Activated T-helper 1 cell treated with anti-CD3 and anti-CD28 coated beads, Interleukin-12 subunit alpha, Interleukin-12 subunit beta, Interleukin-2, Interleukin-4 antibody, amounts not matched to agents 30 ng/mL and 10 ng/mL and 1 ng/mL, durations not matched to agents 14 hours and 24 hours and 36 hours (primary cell): ENCODE data around the gene NOPCHAP1. TPM values are rescaled to one million over a fixed set of nuclear protein-coding genes. Genes with fewer than 3 reads are reported as not detected.
"Not testable (repeated sequence)": the region's sequence is repeated elsewhere in the genome, so short reads cannot be mapped to it uniquely, and the experiment has no call there.

Experiments
- DNase-seq: peaks from one replicate; pipeline ENCODE4 v3.0.0; 2021; ENCODE audit warnings: low spot score
- H3K27ac Mint-ChIP-seq: one replicate; pipeline ENCODE4 v1.8.0; 2021; ENCODE audit warnings: mild to moderate bottlenecking, mixed read lengths
- H3K27me3 Mint-ChIP-seq: one replicate; pipeline ENCODE4 v1.8.0; 2022; ENCODE audit warnings: mild to moderate bottlenecking, moderate library complexity, mixed read lengths; ENCODE audit not compliant: insufficient read depth
- H3K36me3 Mint-ChIP-seq: one replicate; pipeline ENCODE4 v1.8.0; 2021; ENCODE audit warnings: low read depth, mixed read lengths
- H3K4me1 Mint-ChIP-seq: one replicate; pipeline ENCODE4 v1.8.0; 2021; ENCODE audit warnings: low read depth, mixed read lengths
- H3K4me3 Mint-ChIP-seq: one replicate; pipeline ENCODE4 v1.8.0; 2021; ENCODE audit warnings: mild to moderate bottlenecking, moderate library complexity, mixed read lengths
- H3K9me3 Mint-ChIP-seq: one replicate; pipeline ENCODE4 v1.8.0; 2021; ENCODE audit warnings: mixed read lengths
- intact Hi-C: fragments of 100-400 bp; cut with micrococcal nuclease; formaldehyde crosslinking; loops from one replicate; pipeline ENCODE4 v1.15.1; 2024
- total RNA-seq: library from RNA; stranded (reverse); gene quantifications from 2 replicates; pipeline ENCODE4 v1.2.3, GENCODE V29; 2022

NOPCHAP1 gene
- total RNA-seq, 1 donor from 2014 or later, result 28.0 TPM

- DNase-seq, result no peak
- Mint-ChIP-seq H3K36me3 (no peaks in the 10 kb centered on the region), H3K27ac (no peak overlapping the region), H3K4me3 (no peak overlapping the region), H3K27me3 (peaks cover 15% of the 10 kb centered on the region), H3K9me3 (no peaks in the 10 kb centered on the region), H3K4me1 (no peaks in the 10 kb centered on the region)
- intact Hi-C loops, result no loop called here
Observed at GRCh38 chr12:104973250-104973649, 12.9 kb upstream of the NOPCHAP1 start.

- Mint-ChIP-seq H3K9me3 (no peaks in the 10 kb centered on the region), H3K36me3 (no peaks in the 10 kb centered on the region), H3K27ac (no peak overlapping the region), H3K4me3 (no peak overlapping the region), H3K27me3 (peaks cover 12% of the 10 kb centered on the region), H3K4me1 (no peaks in the 10 kb centered on the region)
- intact Hi-C loops, result no loop called here
- DNase-seq, result no peak
Observed at GRCh38 chr12:104974626-104975290, 11.4 kb upstream of the NOPCHAP1 start.

GRCh38 chr12:104975587-104976343, 10.4 kb upstream of the NOPCHAP1 start:
- Mint-ChIP-seq H3K36me3 (no peaks in the 10 kb centered on the region), H3K4me1 (no peaks in the 10 kb centered on the region), H3K27me3 (peaks cover 17% of the 10 kb centered on the region), H3K9me3 (no peaks in the 10 kb centered on the region), H3K4me3 (no peak overlapping the region), H3K27ac (no peak overlapping the region)
- no peak for DNase-seq
- intact Hi-C loops, result no loop called here

- Mint-ChIP-seq H3K4me1 (no peaks in the 10 kb centered on the region), H3K4me3 (no peak overlapping the region), H3K27ac (no peak overlapping the region), H3K9me3 (no peaks in the 10 kb centered on the region), H3K27me3 (peaks cover 24% of the 10 kb centered on the region), H3K36me3 (no peaks in the 10 kb centered on the region)
- intact Hi-C loops, result no loop called here
- DNase-seq, result no peak
Observed at GRCh38 chr12:104976703-104977102, 9.4 kb upstream of the NOPCHAP1 start.

- H3K27ac Mint-ChIP-seq, DNase-seq, H3K4me1 Mint-ChIP-seq, H3K9me3 Mint-ChIP-seq, H3K36me3 Mint-ChIP-seq, H3K4me3 Mint-ChIP-seq, intact Hi-C loops: not testable (repeated sequence)
- H3K27me3 Mint-ChIP-seq, result peaks cover 24% of the 10 kb centered on the region
Observed at GRCh38 chr12:104977688-104978087, 8.4 kb upstream of the NOPCHAP1 start.

- Mint-ChIP-seq H3K27me3 (peaks cover 11% of the 10 kb centered on the region), H3K4me3 (peak overlapping the region; percentile 79), H3K9me3 (peaks cover 4% of the 10 kb centered on the region), H3K4me1 (peaks cover 35% of the 10 kb centered on the region), H3K36me3 (peaks cover 23% of the 10 kb centered on the region), H3K27ac (peak overlapping the region; percentile 11)
- DNase-seq, result no peak
- intact Hi-C loops, result loop anchor here (5.0 kb wide), 3 partner anchors 47 to 303 kb away; no protein-coding TSS in a partner anchor
Observed at GRCh38 chr12:104985206-104985605, 910 bp upstream of the NOPCHAP1 start.

GRCh38 chr12:104990950-104991349, 4.8 kb downstream of the NOPCHAP1 start:
- H3K36me3 Mint-ChIP-seq, result peaks cover 62% of the 10 kb centered on the region
- DNase-seq, result no peak
- H3K4me1 Mint-ChIP-seq, result peaks cover 36% of the 10 kb centered on the region
- no peak overlapping the region for H3K4me3 Mint-ChIP-seq
- intact Hi-C loops, result no loop called here
- peaks cover 4% of the 10 kb centered on the region for H3K9me3 Mint-ChIP-seq
- no peak overlapping the region for H3K27ac Mint-ChIP-seq
- H3K27me3 Mint-ChIP-seq, result no peaks in the 10 kb centered on the region

- H3K4me1 Mint-ChIP-seq, result peaks cover 33% of the 10 kb centered on the region
- no peaks in the 10 kb centered on the region for H3K27me3 Mint-ChIP-seq
- intact Hi-C loops, result no loop called here
- H3K4me3 Mint-ChIP-seq, result no peak overlapping the region
- no peak for DNase-seq
- peaks cover 65% of the 10 kb centered on the region for H3K36me3 Mint-ChIP-seq
- H3K9me3 Mint-ChIP-seq, result peaks cover 4% of the 10 kb centered on the region
- H3K27ac Mint-ChIP-seq, result no peak overlapping the region
Observed at GRCh38 chr12:104991565-104992128, 5.5 kb downstream of the NOPCHAP1 start.

- peaks cover 4% of the 10 kb centered on the region for H3K9me3 Mint-ChIP-seq
- no peak overlapping the region for H3K4me3 Mint-ChIP-seq
- peaks cover 75% of the 10 kb centered on the region for H3K36me3 Mint-ChIP-seq
- H3K27me3 Mint-ChIP-seq, result no peaks in the 10 kb centered on the region
- H3K27ac Mint-ChIP-seq, result no peak overlapping the region
- no peak for DNase-seq
- H3K4me1 Mint-ChIP-seq, result peaks cover 17% of the 10 kb centered on the region
- intact Hi-C loops, result no loop called here
Observed at GRCh38 chr12:104994336-104994735, 8.2 kb downstream of the NOPCHAP1 start.

GRCh38 chr12:104997541-104997940, 11.4 kb downstream of the NOPCHAP1 start:
- H3K4me3 Mint-ChIP-seq, result no peak overlapping the region
- H3K27ac Mint-ChIP-seq, result no peak overlapping the region
- no peaks in the 10 kb centered on the region for H3K27me3 Mint-ChIP-seq
- intact Hi-C loops, result no loop called here
- H3K9me3 Mint-ChIP-seq, result peaks cover 24% of the 10 kb centered on the region
- peaks cover 79% of the 10 kb centered on the region for H3K36me3 Mint-ChIP-seq
- DNase-seq, result no peak
- H3K4me1 Mint-ChIP-seq, result no peaks in the 10 kb centered on the region

GRCh38 chr12:104998423-104999346, 12.6 kb downstream of the NOPCHAP1 start:
- Mint-ChIP-seq H3K27me3 (no peaks in the 10 kb centered on the region), H3K4me1 (no peaks in the 10 kb centered on the region), H3K27ac (no peak overlapping the region), H3K36me3 (peaks cover 81% of the 10 kb centered on the region), H3K9me3 (peaks cover 30% of the 10 kb centered on the region), H3K4me3 (no peak overlapping the region)
- no peak for DNase-seq
- intact Hi-C loops, result no loop called here

GRCh38 chr12:104999347-104999685, 13.2 kb downstream of the NOPCHAP1 start:
- intact Hi-C loops, result no loop called here
- Mint-ChIP-seq H3K4me1 (no peaks in the 10 kb centered on the region), H3K36me3 (peaks cover 82% of the 10 kb centered on the region), H3K27me3 (no peaks in the 10 kb centered on the region), H3K4me3 (no peak overlapping the region), H3K9me3 (peaks cover 30% of the 10 kb centered on the region), H3K27ac (no peak overlapping the region)
- DNase-seq, result no peak
